OCI-LY7 (cell line): ENCODE measurements around the gene ARHGEF10L. TPM values are rescaled to one million over a fixed set of nuclear protein-coding genes. Genes with fewer than 3 reads are reported as not detected.

Source experiments
- BruUV-seq: library from RNA; stranded (reverse); fragments of 400-500 nt; replicated peaks from 2 replicates; lab custom pipeline; 2021; lab: Mats Ljungman, UMichigan
- CTCF ChIA-PET: fragments of 300-600 bp; sonication (Branson Sonifier 250); formaldehyde crosslinking; loops from one replicate; lab custom pipeline; 2022; ENCODE audit warnings: antibody characterized with exemption; ENCODE audit not compliant: unreplicated experiment; lab: Charles Lee
- POLR2A ChIA-PET: fragments of 300-600 bp; sonication (Branson Sonifier 250); formaldehyde crosslinking; loops from one replicate; lab custom pipeline; 2022; ENCODE audit warnings: antibody characterized with exemption; lab: Charles Lee
- DNase-seq: peaks from one replicate; pipeline ENCODE4 v3.0.0-alpha.2; 2015; ENCODE audit warnings: low spot score
- H2AFZ ChIP-seq: fragments of 200-600 bp; sonication (generic), shearing (Covaris generic); 2 replicates; pipeline ENCODE4 v1.6.1; 2014; ENCODE audit warnings: mild to moderate bottlenecking, antibody characterized with exemption, low read length, moderate library complexity
- H3K27ac ChIP-seq: fragments of 200-600 bp; sonication (generic); 2 replicates; pipeline ENCODE4 v1.5.1; 2014; ENCODE audit warnings: mixed run types, low read depth, mild to moderate bottlenecking, moderate library complexity, low read length, inconsistent platforms; ENCODE audit not compliant: poor library complexity, severe bottlenecking
- H3K36me3 ChIP-seq: fragments of 200-600 bp; sonication (generic); 2 replicates; pipeline ENCODE4 v1.6.1; 2014; ENCODE audit warnings: mild to moderate bottlenecking, antibody characterized with exemption, low read length, moderate library complexity, mixed read lengths; ENCODE audit not compliant: insufficient read depth
- H3K4me1 ChIP-seq: fragments of 200-600 bp; sonication (generic); 2 replicates; pipeline ENCODE4 v1.5.1; 2014; ENCODE audit warnings: mild to moderate bottlenecking, low read length; ENCODE audit not compliant: insufficient read depth, poor library complexity, severe bottlenecking
- H3K4me2 ChIP-seq: fragments of 200-600 bp; sonication (generic); 2 replicates; pipeline ENCODE4 v1.6.1; 2014; ENCODE audit warnings: mild to moderate bottlenecking, low read length
- H3K4me3 ChIP-seq: fragments of 200-600 bp; sonication (generic); 2 replicates; pipeline ENCODE4 v1.5.1; 2014; ENCODE audit warnings: mild to moderate bottlenecking, low read depth, low read length; ENCODE audit not compliant: poor library complexity, severe bottlenecking
- H3K79me2 ChIP-seq: fragments of 200-600 bp; sonication (generic); 2 replicates; pipeline ENCODE4 v1.6.1; 2016; ENCODE audit warnings: low read depth, mild to moderate bottlenecking, low read length, moderate library complexity, mixed read lengths; ENCODE audit not compliant: insufficient read depth
- H3K9me2 ChIP-seq: fragments of 200-600 bp; sonication (generic); 2 replicates; pipeline ENCODE4 v1.6.1; 2016; ENCODE audit warnings: mild to moderate bottlenecking, low read length, mixed read lengths; ENCODE audit not compliant: insufficient read depth
- H3K9me3 ChIP-seq: fragments of 200-600 bp; sonication (generic); 2 replicates; pipeline ENCODE4 v1.6.1; 2014; ENCODE audit warnings: mild to moderate bottlenecking, mixed run types, low read length, mixed read lengths
- H4K20me1 ChIP-seq: fragments of 200-600 bp; sonication (generic); 2 replicates; pipeline ENCODE4 v1.6.1; 2014; ENCODE audit warnings: mild to moderate bottlenecking, antibody characterized with exemption, low read length, moderate library complexity, mixed read lengths; ENCODE audit not compliant: insufficient read depth
- EZH2phosphoT487 ChIP-seq: fragments of 200-600 bp; sonication (generic); IDR thresholded peaks from 2 replicates; pipeline ENCODE4 v1.6.1; 2018; ENCODE audit warnings: low read depth, borderline replicate concordance, mild to moderate bottlenecking, mixed run types, antibody characterized with exemption, low read length, moderate library complexity, mixed read lengths
- intact Hi-C: fragments of 100-400 bp; cut with micrococcal nuclease; formaldehyde crosslinking; loops from one replicate; pipeline ENCODE4 v1.10.0; 2022; ENCODE audit not compliant: unreplicated experiment
- total RNA-seq, 2 experiments: library from RNA; depleted of rRNA in 1 of 2; stranded (reverse); fragments of >200 nt in 1 of 2; shearing (Covaris generic) in 1 of 2; gene quantifications; 2 replicates each; pipeline ENCODE4 v1.2.3, GENCODE V29; 2014 to 2022
- TF ChIP-seq, protein P1 (sequence below): fragments of 200-600 bp; sonication (generic); conservative IDR thresholded peaks from 2 replicates; pipeline ENCODE4 v1.5.1; 2014; ENCODE audit warnings: mild to moderate bottlenecking, antibody characterized with exemption, low read length, moderate library complexity, mixed read lengths

Gene ARHGEF10L
- total RNA-seq, 2 experiments from 2014 or later, result 2.4 TPM; not detected in 1

DNA sequence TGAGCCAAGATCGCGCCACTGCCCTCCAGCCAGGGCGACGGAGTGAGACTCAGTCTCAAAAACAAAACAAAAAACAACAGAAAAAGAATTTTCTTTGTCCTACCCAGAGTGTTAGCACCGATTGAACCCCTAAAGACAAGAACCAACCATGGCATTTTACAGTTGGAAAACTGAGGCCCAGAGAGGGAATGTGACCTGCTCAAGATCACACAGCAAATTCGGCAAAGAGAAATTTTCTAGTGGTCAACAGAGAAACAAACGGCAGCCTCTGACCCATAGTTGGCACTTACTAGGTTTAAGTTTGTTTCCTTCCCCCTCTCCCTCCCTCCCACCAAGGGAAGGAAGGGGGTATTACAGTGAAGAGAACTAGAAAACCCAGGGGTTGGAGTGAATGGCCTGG is 195.1 kb downstream of the ARHGEF10L start:
- ChIA-PET POLR2A (no interaction called here), CTCF (no interaction called here)
- Histone ChIP-seq H2AFZ (no peak overlapping the region), H4K20me1 (no peaks in the 10 kb centered on the region), H3K27ac (no peak overlapping the region), H3K9me2 (no peaks in the 10 kb centered on the region), H3K9me3 (no peaks in the 10 kb centered on the region), H3K36me3 (no peaks in the 10 kb centered on the region), H3K4me1 (no peaks in the 10 kb centered on the region), H3K79me2 (no peaks in the 10 kb centered on the region), H3K4me2 (no peak overlapping the region), H3K4me3 (no peak overlapping the region)
- intact Hi-C loops, result no loop called here
- BruUV-seq, result no TSS peak
- no peak for TF ChIP-seq EZH2phosphoT487
- TF ChIP-seq, protein P1, sequence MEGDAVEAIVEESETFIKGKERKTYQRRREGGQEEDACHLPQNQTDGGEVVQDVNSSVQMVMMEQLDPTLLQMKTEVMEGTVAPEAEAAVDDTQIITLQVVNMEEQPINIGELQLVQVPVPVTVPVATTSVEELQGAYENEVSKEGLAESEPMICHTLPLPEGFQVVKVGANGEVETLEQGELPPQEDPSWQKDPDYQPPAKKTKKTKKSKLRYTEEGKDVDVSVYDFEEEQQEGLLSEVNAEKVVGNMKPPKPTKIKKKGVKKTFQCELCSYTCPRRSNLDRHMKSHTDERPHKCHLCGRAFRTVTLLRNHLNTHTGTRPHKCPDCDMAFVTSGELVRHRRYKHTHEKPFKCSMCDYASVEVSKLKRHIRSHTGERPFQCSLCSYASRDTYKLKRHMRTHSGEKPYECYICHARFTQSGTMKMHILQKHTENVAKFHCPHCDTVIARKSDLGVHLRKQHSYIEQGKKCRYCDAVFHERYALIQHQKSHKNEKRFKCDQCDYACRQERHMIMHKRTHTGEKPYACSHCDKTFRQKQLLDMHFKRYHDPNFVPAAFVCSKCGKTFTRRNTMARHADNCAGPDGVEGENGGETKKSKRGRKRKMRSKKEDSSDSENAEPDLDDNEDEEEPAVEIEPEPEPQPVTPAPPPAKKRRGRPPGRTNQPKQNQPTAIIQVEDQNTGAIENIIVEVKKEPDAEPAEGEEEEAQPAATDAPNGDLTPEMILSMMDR, result no peak
- no peak for DNase-seq

DNA sequence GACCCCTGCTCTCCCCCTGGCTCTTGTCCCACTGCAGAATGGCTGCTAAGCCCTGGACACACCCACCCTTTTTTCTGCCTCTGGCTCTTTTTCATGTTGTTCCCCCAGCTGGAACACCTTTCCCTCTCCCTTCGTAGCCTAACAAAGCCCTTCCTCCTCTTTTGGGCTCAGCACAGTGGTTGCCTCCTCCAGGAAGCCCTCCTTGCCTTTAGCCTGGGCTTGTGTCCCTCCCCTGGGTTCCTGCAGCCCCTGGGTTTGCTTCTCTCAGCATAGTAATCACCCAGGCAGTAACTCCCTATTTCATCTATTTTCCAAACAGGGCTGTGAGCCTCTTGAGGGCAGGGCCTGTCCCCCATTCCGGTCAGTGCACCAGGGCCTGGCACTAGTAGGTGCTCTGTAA is 195.8 kb downstream of the ARHGEF10L start:
- H4K20me1 ChIP-seq, result no peaks in the 10 kb centered on the region
- H3K4me1 ChIP-seq, result no peaks in the 10 kb centered on the region
- intact Hi-C loops, result no loop called here
- no peaks in the 10 kb centered on the region for H3K79me2 ChIP-seq
- H3K36me3 ChIP-seq, result no peaks in the 10 kb centered on the region
- ChIA-PET POLR2A (no interaction called here), CTCF (no interaction called here)
- no peaks in the 10 kb centered on the region for H3K9me3 ChIP-seq
- no TSS peak for BruUV-seq
- no peak overlapping the region for H3K4me3 ChIP-seq
- no peaks in the 10 kb centered on the region for H3K9me2 ChIP-seq
- H3K27ac ChIP-seq, result no peak overlapping the region
- no peak overlapping the region for H2AFZ ChIP-seq
- H3K4me2 ChIP-seq, result no peak overlapping the region
- no peak for DNase-seq
- TF ChIP-seq EZH2phosphoT487, result no peak
- TF ChIP-seq, protein P1, result no peak

DNA sequence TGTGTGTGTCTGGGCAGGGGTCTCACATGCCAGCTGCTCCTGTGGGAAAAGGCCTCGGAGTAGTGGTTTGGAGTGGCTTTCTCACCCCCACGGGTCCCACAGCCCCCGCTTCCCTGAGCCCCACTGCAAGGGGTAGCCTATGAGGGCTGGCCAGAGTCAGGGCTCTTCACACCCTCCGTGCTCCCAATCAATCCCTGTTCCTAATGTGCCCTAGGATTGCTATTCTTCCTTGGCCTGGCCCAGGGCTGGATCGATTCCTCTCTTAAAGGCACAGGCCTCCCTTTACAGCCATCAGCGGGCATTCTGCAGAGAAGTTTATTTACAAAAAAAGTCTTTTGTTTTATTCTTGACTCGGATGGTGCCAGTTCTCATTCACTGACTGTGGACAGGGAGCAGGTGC is 196.3 kb downstream of the ARHGEF10L start:
- no peak for DNase-seq
- Histone ChIP-seq H3K9me2 (no peaks in the 10 kb centered on the region), H3K79me2 (no peaks in the 10 kb centered on the region), H3K36me3 (no peaks in the 10 kb centered on the region), H3K4me2 (no peak overlapping the region), H3K4me1 (no peaks in the 10 kb centered on the region), H2AFZ (no peak overlapping the region), H3K27ac (no peak overlapping the region), H3K9me3 (no peaks in the 10 kb centered on the region), H4K20me1 (no peaks in the 10 kb centered on the region), H3K4me3 (no peak overlapping the region)
- no TSS peak for BruUV-seq
- intact Hi-C loops, result no loop called here
- ChIA-PET CTCF (no interaction called here), POLR2A (no interaction called here)
- no peak for TF ChIP-seq EZH2phosphoT487
- TF ChIP-seq, protein P1, result no peak
